CD14-positive monocyte (primary cell): Measurements from ENCODE around the gene SOST. TPM values are rescaled to one million over a fixed set of nuclear protein-coding genes. Genes with fewer than 3 reads are reported as not detected.

Source experiments
- DNase-seq, 3 donors: peaks; one replicate each; pipeline ENCODE4 v3.0.0-alpha.2; 2011 to 2022
- H2AFZ ChIP-seq: 2 replicates; pipeline ENCODE4 v1.6.0; 2012; ENCODE audit warnings: mild to moderate bottlenecking, low read depth, low read length, inconsistent platforms; ENCODE audit not compliant: insufficient read depth, poor library complexity, severe bottlenecking
- H3K27ac ChIP-seq, 2 donors: 1 replicate in 1 of 2; 2 replicates in 1 of 2; pipeline ENCODE4 v1.5.1; 2012 to 2013; ENCODE audit warnings: low read length in 2 of 2, control low read depth in 1 of 2, inconsistent platforms in 1 of 2, low read depth in 1 of 2, mild to moderate bottlenecking in 1 of 2
- H3K27me3 ChIP-seq, 2 donors: one replicate each; pipeline versions ENCODE4 v1.6.0 to v1.6.1; 2011 to 2013; ENCODE audit warnings: low read length in 2 of 2; ENCODE audit not compliant: control insufficient read depth in 2 of 2, insufficient read depth in 2 of 2
- H3K36me3 ChIP-seq, 2 donors: replicated peaks in 1 of 2; 1 replicate in 1 of 2; 2 replicates in 1 of 2; pipeline versions ENCODE4 v1.5.1 to v1.6.1; 2012 to 2013; ENCODE audit warnings: low read length in 2 of 2, control low read depth in 1 of 2, inconsistent platforms in 1 of 2, mild to moderate bottlenecking in 1 of 2; ENCODE audit not compliant: insufficient read depth in 2 of 2, control insufficient read depth in 1 of 2
- H3K4me1 ChIP-seq, 2 donors: 1 replicate in 1 of 2; 2 replicates in 1 of 2; pipeline versions ENCODE4 v1.5.1 to v1.6.1; 2012 to 2013; ENCODE audit warnings: low read length in 2 of 2, control low read depth in 1 of 2, inconsistent platforms in 1 of 2, mild to moderate bottlenecking in 1 of 2, moderate library complexity in 1 of 2; ENCODE audit not compliant: insufficient read depth in 2 of 2, control insufficient read depth in 1 of 2
- H3K4me2 ChIP-seq: replicated peaks from 2 replicates; pipeline ENCODE3; 2012; ENCODE audit warnings: low read length, moderate library complexity, mild to moderate bottlenecking; ENCODE audit not compliant: poor library complexity, severe bottlenecking; ENCODE audit errors: extremely low read depth
- H3K4me3 ChIP-seq, 3 experiments: fragments of 200-600 bp in 1 of 3; sonication (generic) in 1 of 3; replicated peaks in 1 of 3; 1 replicate in 2 of 3; 2 replicates in 1 of 3; pipeline ENCODE4 v1.5.1; 2011 to 2013; ENCODE audit warnings: low read length in 3 of 3, mild to moderate bottlenecking in 3 of 3, control low read depth in 2 of 3, low read depth in 2 of 3, inconsistent platforms in 1 of 3, moderate library complexity in 1 of 3
- H3K79me2 ChIP-seq: 2 replicates; pipeline ENCODE4 v1.6.0; 2012; ENCODE audit warnings: mild to moderate bottlenecking, control low read depth, inconsistent platforms, low read length, moderate library complexity; ENCODE audit not compliant: insufficient read depth
- H3K9ac ChIP-seq: 2 replicates; pipeline ENCODE4 v1.6.0; 2017; ENCODE audit warnings: low read length, mild to moderate bottlenecking; ENCODE audit not compliant: insufficient read depth, poor library complexity, severe bottlenecking
- H3K9me3 ChIP-seq, 2 donors: replicated peaks in 1 of 2; 1 replicate in 1 of 2; 2 replicates in 1 of 2; pipeline versions ENCODE4 v1.5.1 to v1.6.1; 2012 to 2013; ENCODE audit warnings: low read length in 2 of 2, control low read depth in 1 of 2; ENCODE audit not compliant: control insufficient read depth in 1 of 2, insufficient read depth in 1 of 2
- H4K20me1 ChIP-seq: 2 replicates; pipeline ENCODE4 v1.6.0; 2012; ENCODE audit warnings: mild to moderate bottlenecking, low read length, control low read depth, moderate library complexity; ENCODE audit not compliant: insufficient read depth
- H3K27ac Mint-ChIP-seq, 7 donors: one replicate each; pipeline ENCODE4 v1.8.0; 2020; ENCODE audit warnings: mild to moderate bottlenecking in 7 of 7, mixed read lengths in 7 of 7, moderate library complexity in 6 of 7, inconsistent platforms in 2 of 7
- H3K27me3 Mint-ChIP-seq, 3 donors: one replicate each; pipeline ENCODE4 v1.8.0; 2021 to 2022; ENCODE audit warnings: low read depth in 3 of 3, mild to moderate bottlenecking in 3 of 3, mixed read lengths in 3 of 3, moderate library complexity in 3 of 3, inconsistent platforms in 1 of 3
- H3K36me3 Mint-ChIP-seq, 2 donors: one replicate each; pipeline ENCODE4 v1.8.0; 2020; ENCODE audit warnings: mixed read lengths in 2 of 2, inconsistent platforms in 1 of 2, mild to moderate bottlenecking in 1 of 2
- H3K4me1 Mint-ChIP-seq: one replicate; pipeline ENCODE4 v1.8.0; 2020; ENCODE audit warnings: mild to moderate bottlenecking, mixed read lengths
- H3K4me3 Mint-ChIP-seq, 2 donors: one replicate each; pipeline ENCODE4 v1.8.0; 2020; ENCODE audit warnings: mild to moderate bottlenecking in 2 of 2, mixed read lengths in 2 of 2, moderate library complexity in 1 of 2
- H3K9me3 Mint-ChIP-seq, 7 donors: one replicate each; pipeline ENCODE4 v1.8.0; 2020 to 2022; ENCODE audit warnings: mixed read lengths in 7 of 7, mild to moderate bottlenecking in 6 of 7, moderate library complexity in 6 of 7, inconsistent platforms in 2 of 7
- CTCF ChIP-seq: fragments of 200-600 bp; IDR thresholded peaks from one replicate; pipeline ENCODE4 v1.8.0; 2022; ENCODE audit warnings: antibody characterized with exemption, mild to moderate bottlenecking
- WGBS: methylation state at CpG from one replicate; pipeline ENCODE4 v1.1.5; 2013; ENCODE audit warnings: missing lambda C conversion rate; ENCODE audit not compliant: insufficient coverage; 5-methylcytosine and 5-hydroxymethylcytosine counted together
- intact Hi-C, 2 donors: fragments of 100-400 bp; cut with micrococcal nuclease; formaldehyde crosslinking; loops; one replicate each; pipeline versions ENCODE4 v1.15.0 to v1.15.1; 2023
- polyA plus RNA-seq, 3 donors: library from polyadenylated mRNA; depleted of rRNA in 1 of 3; unstranded in 2 of 3; stranded (reverse) in 1 of 3; fragments of 300-500 nt in 2 of 3; fragments of >200 nt in 1 of 3; fragmentation: Illumina TruSeq in 2 of 3; gene quantifications; 1 replicate in 2 of 3; 2 replicates in 1 of 3; pipeline ENCODE4 v1.2.3, GENCODE V29; 2012 to 2021

SOST gene
- polyA plus RNA-seq, 3 donors = not detected

- Histone ChIP-seq H3K4me2 (no peak overlapping the region), H3K4me1 (peaks cover 8 to 28% of the 10 kb centered on the region in 2 donors), H3K36me3 (no peaks in the 10 kb centered on the region), H3K27me3 (no peaks in the 10 kb centered on the region), H3K79me2 (no peaks in the 10 kb centered on the region), H3K9me3 (no peaks in the 10 kb centered on the region), H3K4me3 (no peak overlapping the region), H4K20me1 (no peaks in the 10 kb centered on the region), H2AFZ (no peak overlapping the region), H3K27ac (no peak overlapping the region), H3K9ac (no peak overlapping the region)
- no peak for DNase-seq
- Mint-ChIP-seq H3K9me3 (no peaks in the 10 kb centered on the region), H3K36me3 (no peaks in the 10 kb centered on the region), H3K27ac (no peak overlapping the region), H3K4me1 (peaks cover 24% of the 10 kb centered on the region), H3K27me3 (peaks cover 0 to 4% (median 0%) of the 10 kb centered on the region in 3 donors), H3K4me3 (no peak overlapping the region)
- WGBS = no CpG with 5 or more reads among the region's 1 CpG
- no peak for TF ChIP-seq CTCF
- intact Hi-C loops = no loop called here
These were observed 30.9 kb upstream of the SOST start for GRCh38 chr17:43789482-43789881.

- H3K27ac ChIP-seq = no peak overlapping the region
- peaks cover 0 to 4% (median 0%) of the 10 kb centered on the region in 3 donors for H3K27me3 Mint-ChIP-seq
- peak overlapping the region in 2 of 7 donors; percentile 28 to 34 for H3K27ac Mint-ChIP-seq
- H3K27me3 ChIP-seq = no peaks in the 10 kb centered on the region
- peaks cover 32% of the 10 kb centered on the region for H3K4me1 Mint-ChIP-seq
- no peak for TF ChIP-seq CTCF
- no peak for DNase-seq
- intact Hi-C loops = no loop called here
- no peaks in the 10 kb centered on the region for H3K9me3 Mint-ChIP-seq
- H2AFZ ChIP-seq = no peak overlapping the region
- peaks cover 16 to 38% of the 10 kb centered on the region in 2 donors for H3K4me1 ChIP-seq
- H4K20me1 ChIP-seq = no peaks in the 10 kb centered on the region
- no peaks in the 10 kb centered on the region for H3K79me2 ChIP-seq
- H3K4me3 ChIP-seq = no peak overlapping the region
- no CpG with 5 or more reads among the region's 5 CpGs for WGBS
- no peaks in the 10 kb centered on the region for H3K36me3 ChIP-seq
- H3K9me3 ChIP-seq = no peaks in the 10 kb centered on the region
- no peak overlapping the region for H3K4me3 Mint-ChIP-seq
- no peak overlapping the region for H3K4me2 ChIP-seq
- H3K9ac ChIP-seq = no peak overlapping the region
- no peaks in the 10 kb centered on the region for H3K36me3 Mint-ChIP-seq
These were observed 29.9 kb upstream of the SOST start for GRCh38 chr17:43788540-43788939.
